ENCODE measurements around the gene BCR. TPM values are rescaled to one million over a fixed set of nuclear protein-coding genes. Genes with fewer than 3 reads are reported as not detected.

Gene BCR
- total and polyA plus RNA-seq, 2 of the 4 experiments (the other 2 are of a cell fraction): 28.9 to 44.6 TPM

DNA sequence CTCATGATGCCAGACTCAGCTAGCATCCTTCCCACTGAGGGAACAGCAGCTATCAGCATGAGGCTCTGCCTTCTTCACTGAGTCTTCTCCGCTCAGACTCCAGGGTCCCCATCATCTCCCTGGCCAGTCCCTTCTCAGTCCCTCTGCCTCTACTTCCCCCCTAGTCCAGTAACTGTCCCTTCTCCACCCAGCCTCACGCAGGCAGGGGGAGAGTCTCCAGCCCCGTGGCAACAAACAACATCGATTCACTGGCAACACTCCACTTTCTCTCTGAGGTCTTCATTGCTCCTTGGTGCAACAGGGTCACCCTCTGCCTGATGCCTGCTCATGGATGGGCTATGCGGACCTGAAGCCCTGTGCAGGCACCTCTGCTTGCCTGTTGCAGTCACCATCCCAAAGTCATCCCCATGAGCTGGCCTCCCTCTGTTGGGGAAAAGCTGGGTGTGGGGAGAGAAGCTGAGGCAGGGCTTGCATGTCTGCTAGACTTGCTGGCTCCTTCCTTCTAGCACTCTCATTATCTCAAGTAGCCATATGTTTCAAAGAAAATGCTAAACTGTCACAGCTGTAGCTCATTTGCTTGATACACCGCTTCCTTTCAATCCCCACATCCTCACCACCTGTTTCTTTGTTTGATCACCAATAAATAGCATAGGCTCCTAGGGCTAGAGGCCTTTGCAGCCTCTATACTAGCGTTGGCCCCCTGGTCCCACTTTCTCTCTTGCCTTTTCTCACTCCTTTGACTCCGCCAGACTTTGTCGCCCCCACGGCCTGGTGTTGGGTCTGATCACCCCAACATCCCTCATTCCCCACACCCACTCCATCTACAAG is 4.3 kb upstream of the BCR start:
- BruUV-seq (replicated peaks): no TSS peak
- peak overlapping the region; percentile 29 for H2AFZ ChIP-seq (replicated peaks; ENCODE audit: low read length, poor library complexity)
- POLR2A ChIA-PET (ENCODE audit: unreplicated experiment): no interaction called here
- DNase-seq: no peak
- no peak overlapping the region for H2BK15ac ChIP-seq (ENCODE audit: low read depth, low read length)
- no peak overlapping the region for H3K23ac ChIP-seq (ENCODE audit: low read depth, low read length)
- H3K4me2 ChIP-seq (ENCODE audit: low read depth, low read length): no peak overlapping the region
- H3K9ac ChIP-seq (ENCODE audit: low read depth, low read length): no peak overlapping the region
- peaks cover 11% of the 10 kb centered on the region for H3K9me3 ChIP-seq (ENCODE audit: control insufficient read depth, insufficient read depth, low read length)
- H4K5ac ChIP-seq (ENCODE audit: low read depth, low read length): no peak overlapping the region
- no peaks in the 10 kb centered on the region for H3K27me3 ChIP-seq (ENCODE audit: control insufficient read depth, insufficient read depth, low read length)
- no peak overlapping the region for H3K27ac ChIP-seq (ENCODE audit: insufficient read depth, low read length)
- no peaks in the 10 kb centered on the region for H3K36me3 ChIP-seq (ENCODE audit: control insufficient read depth, insufficient read depth, low read length)
- ATAC-seq (ENCODE audit: low read depth): no peak
- H3K4ac ChIP-seq (ENCODE audit: low read depth, low read length): no peak overlapping the region
- in situ Hi-C loops (cut with MboI; ENCODE audit: low sequenced_read_pairs): loop anchor here (5.0 to 10.0 kb wide), 2 partner anchors 101 to 219 kb away; no protein-coding TSS in a partner anchor
- no peak overlapping the region for H4K8ac ChIP-seq (ENCODE audit: low read depth in 2 of 2, low read length in 2 of 2)
- peaks cover 6% of the 10 kb centered on the region for H3K4me1 ChIP-seq (ENCODE audit: control insufficient read depth, insufficient read depth, low read length)
- no peaks in the 10 kb centered on the region; the same call in 1 of the 2 replicates for H4K20me1 ChIP-seq (ENCODE audit: insufficient read depth, low read length)
- H4K91ac ChIP-seq (ENCODE audit: insufficient read depth, low read depth, low read length): no peak overlapping the region
- intact Hi-C loops (cut with micrococcal nuclease): no loop called here
- dilution Hi-C loops (cut with HindIII; ENCODE audit: low sequenced_read_pairs, unreplicated experiment): no loop called here
- H2AK5ac ChIP-seq (ENCODE audit: low read depth, low read length): no peak overlapping the region
- no peak overlapping the region for H3K4me3 ChIP-seq (ENCODE audit: insufficient read depth, low read depth, low read length)
- no peak overlapping the region for H2BK120ac ChIP-seq (ENCODE audit: low read depth, low read length)
- CTCF ChIA-PET: no interaction called here
- no peak overlapping the region for H2BK5ac ChIP-seq (ENCODE audit: low read depth, low read length, poor library complexity, severe bottlenecking)
- no peak overlapping the region for H2BK20ac ChIP-seq (ENCODE audit: low read depth, low read length)
- no peaks in the 10 kb centered on the region for H3K9me1 ChIP-seq (ENCODE audit: insufficient read depth, low read length)
- no peak overlapping the region for H2AK9ac ChIP-seq (replicated peaks; ENCODE audit: low read depth, low read length, poor library complexity)
- H3K56ac ChIP-seq (ENCODE audit: extremely low read depth, insufficient read depth, low read length): no peak overlapping the region
- WGBS, 2 experiments (ENCODE audit: extremely low coverage in 2 of 2, insufficient read length in 1 of 2): 85% methylated on average over 8 of the region's 10 CpGs; no CpG with 5 or more reads in 1 of the 2 experiments
- H3K79me1 ChIP-seq (ENCODE audit: low read depth in 1 of 2, low read length in 2 of 2): peaks cover 0 to 5% of the 10 kb centered on the region in 2 experiments; a peak in 1 of 4 replicates
- no peak overlapping the region for H3K14ac ChIP-seq (replicated peaks; ENCODE audit: low read depth, low read length)
- no peak overlapping the region for H3K18ac ChIP-seq (ENCODE audit: low read depth, low read length)
- TF ChIP-seq FOS (IDR thresholded peaks at IDR 0.05; ENCODE audit: low read depth, low read length): no peak
- TF ChIP-seq NFE2L2 (IDR thresholded peaks at IDR 0.05; ENCODE audit: low read depth, low read length): no peak
- no peak for TF ChIP-seq CEBPB (IDR thresholded peaks at IDR 0.05; ENCODE audit: low read depth, low read length)
- TF ChIP-seq POLR2A (IDR thresholded peaks at IDR 0.05; ENCODE audit: low read depth, low read length): no peak
- no peak for TF ChIP-seq CHD1 (IDR thresholded peaks at IDR 0.05; ENCODE audit: low read depth, low read length)
- TF ChIP-seq, protein P1, sequence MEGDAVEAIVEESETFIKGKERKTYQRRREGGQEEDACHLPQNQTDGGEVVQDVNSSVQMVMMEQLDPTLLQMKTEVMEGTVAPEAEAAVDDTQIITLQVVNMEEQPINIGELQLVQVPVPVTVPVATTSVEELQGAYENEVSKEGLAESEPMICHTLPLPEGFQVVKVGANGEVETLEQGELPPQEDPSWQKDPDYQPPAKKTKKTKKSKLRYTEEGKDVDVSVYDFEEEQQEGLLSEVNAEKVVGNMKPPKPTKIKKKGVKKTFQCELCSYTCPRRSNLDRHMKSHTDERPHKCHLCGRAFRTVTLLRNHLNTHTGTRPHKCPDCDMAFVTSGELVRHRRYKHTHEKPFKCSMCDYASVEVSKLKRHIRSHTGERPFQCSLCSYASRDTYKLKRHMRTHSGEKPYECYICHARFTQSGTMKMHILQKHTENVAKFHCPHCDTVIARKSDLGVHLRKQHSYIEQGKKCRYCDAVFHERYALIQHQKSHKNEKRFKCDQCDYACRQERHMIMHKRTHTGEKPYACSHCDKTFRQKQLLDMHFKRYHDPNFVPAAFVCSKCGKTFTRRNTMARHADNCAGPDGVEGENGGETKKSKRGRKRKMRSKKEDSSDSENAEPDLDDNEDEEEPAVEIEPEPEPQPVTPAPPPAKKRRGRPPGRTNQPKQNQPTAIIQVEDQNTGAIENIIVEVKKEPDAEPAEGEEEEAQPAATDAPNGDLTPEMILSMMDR (conservative IDR thresholded peaks at IDR 0.05; ENCODE audit: low read depth, low read length): no peak
- TF ChIP-seq MAFK (IDR thresholded peaks at IDR 0.05; ENCODE audit: low read depth, low read length): no peak
- no peak for TF ChIP-seq SMC3 (IDR thresholded peaks at IDR 0.05; ENCODE audit: low read depth, low read length)
- no peak for TF ChIP-seq RAD21 (IDR thresholded peaks at IDR 0.05; ENCODE audit: low read length)
- TF ChIP-seq BHLHE40 (IDR thresholded peaks at IDR 0.05; ENCODE audit: low read depth, low read length): no peak
- TF ChIP-seq, protein P2, sequence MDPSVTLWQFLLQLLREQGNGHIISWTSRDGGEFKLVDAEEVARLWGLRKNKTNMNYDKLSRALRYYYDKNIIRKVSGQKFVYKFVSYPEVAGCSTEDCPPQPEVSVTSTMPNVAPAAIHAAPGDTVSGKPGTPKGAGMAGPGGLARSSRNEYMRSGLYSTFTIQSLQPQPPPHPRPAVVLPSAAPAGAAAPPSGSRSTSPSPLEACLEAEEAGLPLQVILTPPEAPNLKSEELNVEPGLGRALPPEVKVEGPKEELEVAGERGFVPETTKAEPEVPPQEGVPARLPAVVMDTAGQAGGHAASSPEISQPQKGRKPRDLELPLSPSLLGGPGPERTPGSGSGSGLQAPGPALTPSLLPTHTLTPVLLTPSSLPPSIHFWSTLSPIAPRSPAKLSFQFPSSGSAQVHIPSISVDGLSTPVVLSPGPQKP (IDR thresholded peaks at IDR 0.05; ENCODE audit: borderline replicate concordance, low read depth, low read length): no peak
- no peak for TF ChIP-seq MAZ (IDR thresholded peaks at IDR 0.05; ENCODE audit: borderline replicate concordance, low read depth, low read length)
- TF ChIP-seq MXI1 (IDR thresholded peaks at IDR 0.05; ENCODE audit: borderline replicate concordance, low read depth, low read length): no peak
- TF ChIP-seq RCOR1 (IDR thresholded peaks at IDR 0.05; ENCODE audit: insufficient replicate concordance, low read length): no peak
- TF ChIP-seq RFX5 (IDR thresholded peaks at IDR 0.05; ENCODE audit: low read depth, low read length): no peak

Measured in IMR-90 (cell line).